DMS53 treated with DMSO at 0.1 percent for 48 hours (cell line): ENCODE data around the gene USP31.

Experiments used
- DNase-seq: peaks from one replicate; lab custom pipeline; 2025; ENCODE audit not compliant: unreplicated experiment; lab: John Stamatoyannopoulos, UW

USP31 gene

DNA sequence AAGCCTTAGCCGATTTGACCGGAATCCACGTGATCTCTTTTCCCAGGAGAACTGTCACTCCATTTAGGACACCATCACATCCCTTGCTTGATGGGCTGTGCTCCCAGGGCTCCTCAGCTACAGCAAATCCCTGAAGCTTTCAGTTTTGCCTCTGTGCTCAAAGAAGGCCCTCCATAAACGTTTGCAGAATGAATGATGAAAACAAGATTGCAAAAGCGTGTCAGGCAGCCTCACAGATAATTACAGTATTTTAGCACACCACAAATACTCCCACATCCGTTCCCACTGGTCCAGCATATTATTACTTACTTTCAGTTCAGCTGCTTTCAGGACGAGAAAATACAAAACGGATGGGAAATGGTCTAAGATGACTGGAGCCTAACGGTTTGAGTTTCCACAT is 84.6 kb downstream of the USP31 start:
- DNase-seq, result no peak

DNA sequence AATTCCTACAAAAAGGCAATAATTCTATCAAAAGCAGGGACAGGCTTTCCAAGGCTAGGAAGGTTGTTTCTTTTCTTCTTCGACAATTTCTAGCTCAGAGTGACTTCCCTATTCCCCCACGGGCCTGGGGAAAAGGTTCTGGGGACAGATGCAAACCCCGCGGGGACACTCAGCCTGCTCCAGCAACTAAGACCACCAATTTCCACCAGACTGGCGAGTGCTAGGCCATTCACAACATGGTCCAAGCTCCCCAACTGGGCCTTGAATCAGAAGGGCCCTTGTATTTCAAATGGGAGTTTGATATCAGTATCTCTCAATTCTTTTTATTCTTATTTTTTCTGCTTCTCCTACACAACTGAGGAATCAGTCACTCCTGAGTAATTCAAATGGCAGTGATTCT is 86.7 kb downstream of the USP31 start:
- no peak for DNase-seq

DNA sequence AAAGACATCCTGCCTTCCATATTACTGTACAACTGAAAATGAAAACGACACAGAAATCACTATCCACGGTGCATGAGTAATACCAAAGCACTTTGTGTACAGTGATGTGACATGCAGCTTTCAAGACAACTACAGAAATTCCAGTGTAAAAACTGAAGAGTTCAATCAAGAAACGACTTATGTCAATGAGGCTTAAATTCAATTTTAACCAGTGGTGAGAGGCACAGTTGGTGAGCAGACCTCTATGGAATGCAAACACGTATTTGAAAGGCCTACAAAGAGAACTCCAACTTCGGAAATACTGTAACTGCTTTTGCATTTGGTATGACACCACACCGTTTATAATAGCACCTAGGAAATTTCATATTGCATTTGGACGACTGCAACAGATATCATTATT is 87.6 kb downstream of the USP31 start:
- DNase-seq, result no peak

DNA sequence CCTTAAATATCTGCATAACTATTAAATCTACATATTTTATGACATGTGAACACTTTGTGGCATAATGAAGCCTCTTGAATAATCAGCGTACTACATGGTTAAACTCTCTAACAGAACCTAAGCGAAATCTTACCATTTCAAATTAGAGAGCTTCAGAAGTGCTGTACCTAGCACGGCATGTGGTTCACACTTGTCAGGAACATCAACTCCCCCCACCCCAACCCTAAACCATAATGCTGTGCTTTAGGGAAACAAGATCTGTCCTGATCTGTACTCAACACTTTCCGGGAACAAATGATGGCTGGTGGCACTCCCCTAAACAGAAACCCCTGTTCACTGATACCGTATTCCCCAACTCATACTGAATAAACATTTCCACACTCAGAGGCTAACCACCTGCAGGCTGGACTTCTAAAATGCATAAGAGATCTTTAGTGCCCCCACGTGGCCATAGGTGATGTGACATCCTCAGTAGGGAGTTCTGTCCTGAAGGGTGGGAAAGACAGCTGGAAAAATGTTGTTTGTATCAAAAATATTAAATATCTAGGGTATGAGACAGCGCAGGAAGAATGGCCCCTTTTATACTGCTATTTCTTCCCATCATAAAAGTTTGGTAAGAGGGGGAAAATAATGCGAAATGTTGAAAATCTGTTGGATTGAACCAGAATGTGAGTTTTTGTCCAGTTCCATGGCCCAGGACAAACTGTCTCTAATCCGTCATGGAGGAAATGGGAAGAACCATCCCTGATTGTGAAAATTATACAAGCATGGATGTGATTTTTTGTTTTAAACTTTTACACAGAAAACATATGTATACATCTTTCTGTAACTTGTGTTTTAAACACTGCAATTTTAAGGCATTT is 88.6 kb downstream of the USP31 start:
- peak; percentile 25 for DNase-seq

DNA sequence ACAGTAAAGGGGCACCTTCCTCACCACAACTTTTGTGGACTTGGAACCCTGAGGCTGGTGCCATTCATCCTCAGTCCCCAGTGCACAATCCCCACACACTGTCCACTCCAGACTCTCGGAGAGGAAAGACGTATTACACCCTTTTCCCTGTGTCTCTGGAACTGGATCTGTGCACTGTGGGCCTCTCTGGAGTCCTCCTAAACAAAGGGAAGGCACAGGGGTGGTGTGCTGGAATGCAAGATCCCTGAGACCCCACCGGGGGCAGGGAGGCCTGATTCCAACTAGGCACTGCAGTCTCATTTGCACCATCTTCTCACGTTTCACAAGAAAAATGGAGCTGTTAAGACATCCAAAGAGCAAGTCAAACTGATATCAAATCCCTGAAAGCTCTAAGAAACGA is 89.8 kb downstream of the USP31 start:
- no peak for DNase-seq

DNA sequence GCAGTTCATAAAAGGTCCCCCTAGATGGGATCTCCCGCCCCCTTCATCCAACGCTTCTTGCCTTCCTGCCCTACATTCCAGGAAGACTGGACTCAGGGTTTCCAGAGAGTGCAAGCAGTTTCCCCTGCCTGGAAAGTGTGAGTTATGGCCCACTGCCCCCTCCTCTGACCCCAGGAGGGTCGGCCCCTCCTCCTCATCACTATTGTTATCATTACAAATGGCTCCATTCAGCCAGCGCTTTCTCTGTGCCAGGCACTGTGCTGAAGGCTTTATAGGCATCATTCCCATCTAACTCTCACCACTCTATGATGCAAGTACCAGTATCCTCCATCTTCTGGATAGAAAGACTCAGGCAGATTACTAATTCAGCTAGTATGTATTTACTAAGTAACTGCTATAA is 90.7 kb downstream of the USP31 start:
- DNase-seq, result no peak

DNA sequence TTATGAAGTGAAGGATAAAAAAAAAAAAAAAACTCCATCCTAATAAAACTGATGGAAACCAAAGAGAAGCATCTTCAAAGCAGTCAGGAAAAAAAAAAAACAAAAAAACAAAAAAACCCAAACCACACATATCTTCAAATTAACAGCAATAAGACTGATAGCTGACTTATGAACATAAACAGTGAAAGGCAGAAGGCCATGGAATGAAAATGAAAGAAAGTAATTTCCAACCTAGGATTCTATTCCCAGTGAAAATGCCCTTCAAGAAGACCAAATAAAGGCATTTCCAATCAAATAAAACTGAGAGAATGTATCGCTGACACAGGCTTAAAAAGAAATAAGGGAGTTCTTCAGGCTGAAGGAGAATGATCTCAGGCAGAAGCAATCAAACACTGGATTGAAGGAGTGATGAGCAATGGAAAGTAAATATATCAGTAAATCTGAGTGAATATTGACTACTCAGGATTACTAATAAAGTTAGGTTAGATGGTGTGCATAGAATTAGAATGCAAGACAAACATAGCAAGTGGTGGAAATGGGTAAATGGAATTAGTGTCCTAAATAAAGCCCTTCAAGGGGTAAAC is 92.1 kb downstream of the USP31 start:
- DNase-seq, result no peak

DNA sequence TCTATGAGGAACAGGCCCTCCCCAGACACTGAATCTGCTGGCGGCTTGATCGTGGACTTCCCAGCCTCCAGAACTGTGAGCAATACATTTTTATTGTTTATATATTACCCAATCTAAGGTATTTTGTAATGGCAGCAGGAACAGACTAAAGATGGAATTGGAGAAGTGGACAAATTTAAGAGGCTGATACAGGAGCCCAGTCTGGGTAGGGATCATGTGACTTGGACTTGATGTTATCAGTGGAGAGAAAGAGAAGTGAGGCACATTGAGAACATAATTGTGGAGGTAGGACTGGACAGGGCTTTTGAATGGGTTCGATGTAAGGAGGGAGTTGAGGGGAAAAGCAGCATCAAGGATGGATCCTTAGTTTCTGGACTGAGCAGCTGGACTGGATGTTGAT is 93.8 kb downstream of the USP31 start:
- DNase-seq, result no peak

DNA sequence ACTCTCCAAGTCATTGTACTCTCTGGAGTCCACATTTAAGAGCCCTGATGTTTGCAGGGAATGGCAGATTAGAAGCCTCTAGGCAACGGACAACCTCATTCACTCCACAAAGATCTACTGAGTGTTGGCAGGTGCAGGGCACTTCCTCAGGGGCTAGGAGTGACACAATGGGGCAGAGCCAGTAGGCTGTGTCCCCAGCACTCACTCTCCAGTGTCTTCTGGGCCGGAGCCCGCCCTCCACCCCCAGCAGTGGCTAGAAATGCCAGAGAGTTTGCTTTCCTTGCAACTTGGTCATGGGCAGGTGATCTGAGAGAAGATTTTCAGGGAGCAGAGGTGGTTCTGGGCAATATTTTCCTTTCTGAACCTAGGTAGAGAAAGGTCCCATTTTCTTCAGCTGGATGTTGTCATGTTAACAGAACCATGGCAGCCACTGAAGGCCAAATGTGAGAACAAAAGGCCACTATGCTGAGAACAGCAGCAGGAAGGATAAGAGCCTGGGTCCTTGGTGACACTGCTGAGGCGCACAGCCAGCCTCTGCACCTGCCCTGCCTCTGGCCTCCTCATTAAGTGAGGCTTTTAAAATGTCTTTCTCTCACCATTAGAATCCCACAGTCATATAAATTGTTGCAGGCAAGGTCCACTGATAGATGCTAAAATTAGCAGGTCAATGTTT is 96.2 kb downstream of the USP31 start:
- no peak for DNase-seq

DNA sequence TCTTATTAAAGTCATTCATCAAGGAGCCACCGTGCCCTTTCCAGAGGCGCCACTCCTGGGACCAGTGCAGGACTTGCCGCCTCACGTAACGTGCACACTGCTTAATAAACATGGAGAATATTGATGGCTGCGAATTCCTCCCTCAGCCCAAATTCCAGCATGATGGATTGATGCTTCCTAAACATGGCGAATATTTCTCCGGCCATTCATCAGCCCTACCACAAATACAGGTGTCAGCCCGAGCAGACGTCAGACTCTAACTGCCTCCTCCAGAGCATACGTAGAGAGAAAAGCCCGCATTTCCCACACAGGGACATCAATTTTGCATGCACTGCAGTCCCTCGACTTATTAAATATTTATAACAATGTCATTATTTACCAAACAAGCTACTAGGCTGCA is 97.0 kb downstream of the USP31 start:
- no peak for DNase-seq

DNA sequence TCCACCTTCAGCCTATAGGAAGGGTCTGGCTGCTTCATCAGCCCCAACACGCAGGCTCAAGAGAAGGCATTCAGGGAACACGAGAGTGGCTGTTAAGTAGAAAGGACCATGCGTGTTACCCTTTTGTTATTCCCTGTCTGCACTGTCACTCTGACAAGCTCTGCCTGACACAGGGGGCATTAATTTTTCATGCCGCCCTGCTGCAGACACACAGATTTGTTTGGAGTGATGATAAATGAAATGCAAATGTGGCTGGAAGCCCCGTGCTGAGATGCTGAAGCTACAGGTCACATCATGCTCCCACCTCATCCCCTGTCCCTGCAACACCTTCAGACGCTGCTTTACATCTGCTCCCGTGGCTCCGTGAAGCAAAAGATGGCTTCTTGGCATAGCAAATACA is 97.7 kb downstream of the USP31 start:
- no peak for DNase-seq

DNA sequence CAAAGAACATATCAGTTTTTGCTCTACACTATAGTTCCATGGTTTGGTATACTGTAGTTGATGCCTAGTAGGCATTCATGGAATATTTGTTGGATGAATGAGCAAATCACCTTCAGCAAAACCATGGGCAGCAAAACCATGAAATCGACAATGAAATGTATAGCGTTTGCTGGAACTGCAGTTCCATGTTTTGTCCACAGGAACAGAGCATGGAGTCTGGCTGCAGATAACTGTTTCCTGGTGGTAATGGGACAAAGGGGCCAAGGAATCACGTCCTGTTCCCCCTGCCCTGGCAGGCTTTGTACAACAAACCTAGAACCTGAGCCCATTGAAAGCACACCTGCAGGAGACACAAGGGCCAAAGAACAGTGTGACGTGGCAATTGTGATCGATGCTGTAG is 101.1 kb downstream of the USP31 start:
- DNase-seq, result no peak

DNA sequence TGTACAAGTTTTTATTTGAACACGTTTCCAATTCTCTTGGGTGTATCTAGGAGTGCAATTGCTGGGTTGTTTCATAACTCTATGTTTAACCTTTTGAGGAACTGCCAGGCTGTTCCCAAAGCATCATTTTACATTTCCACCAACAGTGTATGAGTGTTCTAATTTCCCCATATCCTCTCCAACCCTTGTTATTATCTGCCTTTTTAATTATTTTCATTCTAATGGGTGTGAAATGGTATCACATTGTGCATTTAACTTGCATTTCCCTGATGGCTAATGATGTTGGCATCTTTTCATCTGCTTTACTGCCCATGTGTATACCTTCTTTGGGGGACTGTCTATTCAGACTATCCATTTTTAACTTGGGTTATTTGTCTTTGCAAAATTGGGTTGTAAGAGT is 104.2 kb downstream of the USP31 start:
- no peak for DNase-seq

DNA sequence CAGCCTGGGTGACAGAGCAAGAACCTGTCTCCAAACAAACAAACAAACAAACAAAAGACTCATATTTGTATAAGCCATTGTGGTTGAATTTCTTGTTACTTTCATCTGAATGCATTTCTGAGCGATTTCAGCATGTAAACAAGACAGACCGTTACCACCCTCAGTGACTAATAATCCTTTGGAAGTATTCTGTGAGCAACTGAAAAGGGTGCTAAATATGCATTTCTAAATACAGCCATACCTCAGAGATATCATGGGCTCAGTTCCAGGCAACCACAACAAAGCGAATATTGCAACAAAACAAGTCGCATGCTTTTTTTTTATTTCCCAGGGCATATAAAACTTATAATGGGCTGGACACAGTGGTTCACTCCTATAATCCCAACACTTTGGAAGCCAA is 109.0 kb downstream of the USP31 start:
- DNase-seq, result no peak

DNA sequence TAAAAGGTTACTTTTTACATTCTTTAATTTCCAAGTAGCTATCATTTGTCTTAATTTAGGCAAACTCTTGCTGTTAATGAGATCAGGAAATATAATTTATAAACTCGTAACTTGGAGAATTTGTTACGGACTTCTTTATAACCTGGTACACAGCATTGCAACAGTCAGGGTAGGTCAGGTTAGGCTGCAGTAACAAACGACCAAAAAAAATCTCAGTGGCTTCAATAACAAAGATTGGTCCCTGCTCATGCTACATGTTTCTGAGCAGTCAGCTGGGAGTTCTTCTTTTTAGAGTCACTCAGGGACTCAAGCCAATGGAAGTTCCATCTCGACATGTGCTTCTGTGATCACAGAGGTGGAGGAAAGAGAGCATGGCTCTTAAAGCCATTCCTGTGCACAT is 110.1 kb downstream of the USP31 start:
- no peak for DNase-seq

DNA sequence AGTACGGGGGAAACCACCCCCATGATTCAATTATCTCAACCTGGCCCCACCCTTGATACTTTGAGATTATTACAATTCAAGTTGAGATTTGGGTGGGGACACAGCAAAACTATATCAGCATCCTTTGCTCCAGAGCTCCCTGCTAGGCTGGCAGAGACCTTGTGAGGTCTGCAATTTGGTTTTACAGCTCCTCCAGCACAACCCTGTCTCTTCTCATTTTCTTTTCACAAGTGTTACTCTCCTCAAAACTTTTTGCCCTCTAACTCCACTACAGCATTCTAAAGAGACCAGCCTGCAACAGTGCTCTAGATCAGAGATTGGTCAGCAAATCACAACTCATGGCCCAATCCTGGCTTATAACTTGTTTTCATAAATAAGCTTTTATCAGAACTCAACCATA is 114.0 kb downstream of the USP31 start:
- no peak for DNase-seq

DNA sequence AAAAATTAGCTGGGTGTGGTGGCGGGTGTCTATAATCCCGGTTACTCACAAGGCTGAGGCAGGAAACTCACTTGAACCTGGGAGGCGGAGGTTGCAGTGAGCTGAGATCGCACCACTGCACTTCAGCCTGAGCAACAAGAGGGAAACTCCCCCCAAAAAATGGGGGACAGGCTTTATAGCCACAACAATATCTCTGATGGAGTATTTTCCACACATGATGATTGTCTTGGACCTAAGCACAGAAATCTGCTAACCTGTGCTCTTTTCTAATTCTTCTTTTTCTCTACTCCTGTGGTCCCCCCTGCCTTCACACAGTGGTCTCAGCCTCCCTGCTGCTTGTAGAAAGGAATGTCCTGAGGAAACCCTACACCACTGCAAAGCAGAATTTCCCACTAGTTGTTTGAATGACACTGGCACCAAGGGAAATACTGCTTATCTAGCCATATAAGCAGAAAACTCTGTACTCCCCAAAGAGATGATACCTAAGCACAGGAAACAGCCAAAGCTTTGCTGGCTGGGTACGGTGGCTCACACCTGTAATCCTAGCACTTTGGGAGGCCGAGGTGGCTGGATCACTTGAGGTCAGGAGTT is 117.6 kb downstream of the USP31 start:
- DNase-seq, result no peak

DNA sequence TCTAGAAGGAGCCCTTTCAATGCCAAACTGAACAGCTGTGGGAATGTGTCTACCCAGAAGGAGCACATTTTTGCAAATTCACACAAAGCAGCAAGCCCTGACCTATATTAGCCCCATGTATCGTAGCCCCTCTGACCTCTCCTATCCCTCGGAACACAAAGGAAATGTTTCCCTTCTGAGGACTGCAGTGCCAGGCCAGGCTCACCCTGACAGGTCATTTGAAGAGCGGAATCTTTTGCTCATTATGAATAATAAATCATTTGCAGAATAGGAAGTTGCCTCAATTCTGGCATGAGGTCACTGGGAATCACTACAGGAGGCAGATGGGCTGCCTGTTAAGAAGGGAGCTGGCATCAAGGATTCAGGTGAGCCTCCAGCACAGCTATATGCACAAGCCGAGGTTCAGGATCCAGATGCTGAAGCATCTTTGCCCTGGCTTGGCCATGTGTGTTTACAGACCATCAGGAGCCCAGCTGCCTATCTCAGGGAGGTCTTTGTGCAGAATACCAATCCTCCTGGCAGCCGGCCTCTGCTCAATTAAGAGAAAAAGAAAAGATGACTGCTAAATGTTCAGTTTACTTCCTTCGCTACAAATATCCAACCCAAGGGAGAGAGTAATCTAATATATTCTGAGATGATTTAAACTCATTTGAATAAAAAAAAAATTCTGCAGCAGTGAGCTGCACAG is 119.4 kb downstream of the USP31 start:
- no peak for DNase-seq

DNA sequence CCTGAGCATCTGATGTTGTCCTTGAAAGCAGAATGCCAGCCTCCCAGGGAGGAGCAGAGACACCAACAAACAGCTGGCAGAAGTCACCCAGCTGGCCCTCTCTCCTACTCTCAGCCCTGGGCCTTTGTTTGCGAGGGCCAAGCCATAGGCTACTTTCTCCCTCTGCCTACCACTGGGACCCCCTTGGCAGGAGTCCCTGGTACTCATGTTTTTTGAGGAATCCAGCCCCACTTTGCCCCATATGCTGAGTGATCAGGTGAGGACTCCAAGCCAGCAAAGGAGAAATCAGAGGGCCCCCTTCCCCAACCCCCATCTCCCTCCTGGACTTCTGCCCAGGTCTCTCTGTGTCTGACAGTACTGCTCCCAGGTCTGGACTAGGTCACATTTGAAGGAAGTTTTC is 121.9 kb downstream of the USP31 start:
- peak; percentile 6 for DNase-seq

DNA sequence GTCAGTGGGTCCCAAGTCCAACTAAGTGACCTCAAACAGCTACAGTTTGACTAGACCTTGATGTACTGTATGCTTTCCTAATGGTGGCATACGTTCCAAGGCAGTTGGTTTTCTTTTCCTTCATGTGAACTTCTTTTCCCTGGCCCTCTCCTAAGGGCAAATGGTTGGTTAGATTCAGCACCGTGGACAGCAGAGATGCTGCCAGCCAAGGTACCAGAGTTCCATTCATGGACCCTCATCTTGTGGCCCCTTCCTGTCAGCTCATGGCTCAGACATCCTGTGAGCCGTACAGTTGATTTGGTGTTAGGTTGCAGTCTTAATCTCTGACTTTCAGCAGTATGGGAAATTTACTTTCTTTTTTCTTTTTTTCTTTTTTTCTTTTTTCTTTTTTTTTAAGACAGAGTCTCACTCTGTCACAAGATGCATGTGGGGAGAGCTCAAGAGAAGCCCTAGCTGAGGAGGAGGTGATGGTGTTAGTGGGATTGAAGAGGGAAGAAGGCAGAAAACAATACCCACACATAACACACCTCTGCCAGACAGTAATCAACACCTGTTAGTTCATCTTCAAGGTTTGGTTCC is 122.4 kb downstream of the USP31 start:
- no peak for DNase-seq

DNA sequence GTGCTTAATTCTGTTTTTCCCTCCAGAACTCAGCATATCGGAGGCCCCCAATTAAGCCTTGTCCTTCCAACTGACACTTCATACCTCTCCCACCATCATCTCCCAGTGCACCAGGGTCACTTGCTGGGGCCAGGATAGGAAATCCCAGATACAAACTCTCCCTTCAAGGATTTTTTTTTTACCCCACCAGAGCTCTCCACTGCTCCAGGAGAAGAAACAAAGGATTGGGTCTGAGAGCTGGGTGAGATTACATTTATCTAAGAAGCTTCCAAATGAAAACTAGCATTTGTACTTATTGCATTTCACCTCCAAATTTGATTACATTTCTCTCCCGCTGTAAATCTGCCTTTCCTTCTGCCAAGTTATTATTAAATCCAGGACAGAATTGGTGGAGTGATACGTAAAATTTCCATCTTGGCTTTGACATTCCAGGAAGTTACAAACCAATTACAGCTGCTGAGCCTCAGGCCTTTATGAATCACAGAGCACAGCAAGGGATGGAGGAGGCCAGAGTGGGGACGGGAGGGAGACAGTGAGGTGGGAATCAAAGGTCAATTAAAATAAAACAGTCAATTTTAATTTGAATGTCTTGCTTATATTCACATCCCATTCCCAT is 123.5 kb downstream of the USP31 start:
- DNase-seq, result no peak
